Astrocyte (in vitro differentiated cells and primary cell): ENCODE results near the gene FETUB. TPM values are rescaled to one million over a fixed set of nuclear protein-coding genes. Genes with fewer than 3 reads are reported as not detected.

Experiments used
- DNase-seq: peaks from one replicate; pipeline ENCODE4 v3.0.0-alpha.2; 2010; ENCODE audit warnings: low read depth
- FAIRE-seq: peaks from 2 replicates; lab custom pipeline; 2011; peaks lifted over from hg19 to GRCh38; lab: Jason Lieb, UNC
- H2AFZ ChIP-seq: 2 replicates; pipeline ENCODE4 v1.6.0; 2012; ENCODE audit warnings: low read depth, low read length, inconsistent platforms
- H3K27ac ChIP-seq: 2 replicates; pipeline ENCODE4 v1.5.1; 2011; ENCODE audit warnings: low read depth, low read length, inconsistent platforms
- H3K27me3 ChIP-seq: 2 replicates; pipeline ENCODE4 v1.6.0; 2011; ENCODE audit warnings: low read length, inconsistent platforms; ENCODE audit not compliant: insufficient read depth
- H3K36me3 ChIP-seq: 2 replicates; pipeline ENCODE4 v1.5.1; 2011; ENCODE audit warnings: low read length, inconsistent platforms; ENCODE audit not compliant: insufficient read depth
- H3K4me1 ChIP-seq: 2 replicates; pipeline ENCODE4 v1.5.1; 2011; ENCODE audit warnings: low read length, inconsistent platforms; ENCODE audit not compliant: insufficient read depth
- H3K4me2 ChIP-seq: 2 replicates; pipeline ENCODE4 v1.6.0; 2012; ENCODE audit warnings: low read length, inconsistent platforms
- H3K4me3 ChIP-seq: 2 replicates; pipeline ENCODE4 v1.5.1; 2011; ENCODE audit warnings: low read depth, mild to moderate bottlenecking, low read length, inconsistent platforms; ENCODE audit not compliant: insufficient read depth
- H3K79me2 ChIP-seq: 2 replicates; pipeline ENCODE4 v1.6.0; 2012; ENCODE audit warnings: mild to moderate bottlenecking, low read length, inconsistent platforms; ENCODE audit not compliant: insufficient read depth
- H3K9ac ChIP-seq: 2 replicates; pipeline ENCODE4 v1.6.0; 2012; ENCODE audit warnings: mild to moderate bottlenecking, low read length, inconsistent platforms
- H3K9me3 ChIP-seq: 2 replicates; pipeline ENCODE4 v1.5.1; 2012; ENCODE audit warnings: low read depth, mild to moderate bottlenecking, low read length, inconsistent platforms; ENCODE audit not compliant: insufficient read depth
- H4K20me1 ChIP-seq: 2 replicates; pipeline ENCODE4 v1.6.0; 2012; ENCODE audit warnings: low read length, inconsistent platforms; ENCODE audit not compliant: insufficient read depth
- H3K27ac Mint-ChIP-seq: one replicate; pipeline ENCODE4 v1.8.0; 2021; ENCODE audit warnings: mild to moderate bottlenecking, mixed read lengths; ENCODE audit not compliant: unreplicated experiment
- H3K27me3 Mint-ChIP-seq: one replicate; pipeline ENCODE4 v1.8.0; 2021; ENCODE audit warnings: low read depth, mixed read lengths; ENCODE audit not compliant: unreplicated experiment
- H3K36me3 Mint-ChIP-seq: one replicate; pipeline ENCODE4 v1.8.0; 2021; ENCODE audit warnings: low read depth, mixed read lengths; ENCODE audit not compliant: unreplicated experiment
- H3K4me1 Mint-ChIP-seq: one replicate; pipeline ENCODE4 v1.8.0; 2021; ENCODE audit warnings: low read depth, mixed read lengths; ENCODE audit not compliant: unreplicated experiment
- H3K4me3 Mint-ChIP-seq: one replicate; pipeline ENCODE4 v1.8.0; 2021; ENCODE audit warnings: mild to moderate bottlenecking, moderate library complexity, mixed read lengths; ENCODE audit not compliant: unreplicated experiment
- H3K9me3 Mint-ChIP-seq: one replicate; pipeline ENCODE4 v1.8.0; 2021; ENCODE audit warnings: mild to moderate bottlenecking, mixed read lengths; ENCODE audit not compliant: unreplicated experiment
- CTCF ChIP-seq: IDR thresholded peaks from 2 replicates; pipeline ENCODE4 v1.5.1; 2011; ENCODE audit warnings: low read depth, mild to moderate bottlenecking, inconsistent platforms, low read length, moderate library complexity; ENCODE audit not compliant: insufficient read depth
- EZH2 ChIP-seq: IDR thresholded peaks from 2 replicates; pipeline ENCODE4 v1.6.1; 2012; ENCODE audit warnings: mild to moderate bottlenecking, low read length, inconsistent platforms; ENCODE audit not compliant: insufficient read depth
- total RNA-seq: library from RNA; stranded (reverse); gene quantifications from 2 replicates; pipeline ENCODE4 v1.2.1, GENCODE V29; 2021

Gene FETUB
- total RNA-seq, 1 donor from 2014 or later, result not detected

GRCh38 chr3:186638259-186638658, 1.9 kb upstream of the FETUB start:
- Mint-ChIP-seq H3K36me3 (no peaks in the 10 kb centered on the region), H3K4me3 (no peak overlapping the region), H3K27me3 (peaks cover 12% of the 10 kb centered on the region), H3K27ac (no peak overlapping the region), H3K9me3 (peaks cover 2% of the 10 kb centered on the region), H3K4me1 (peaks cover 10% of the 10 kb centered on the region)
- no peaks in the 10 kb centered on the region for H3K36me3 ChIP-seq
- no peaks in the 10 kb centered on the region for H3K79me2 ChIP-seq
- no peak for TF ChIP-seq EZH2
- TF ChIP-seq CTCF, result no peak
- no peak overlapping the region for H3K4me2 ChIP-seq
- peaks cover 6% of the 10 kb centered on the region for H3K4me1 ChIP-seq
- DNase-seq (no peak), FAIRE-seq (no peak)
- peaks cover 2% of the 10 kb centered on the region for H3K27me3 ChIP-seq
- H2AFZ ChIP-seq, result no peak overlapping the region
- H3K27ac ChIP-seq, result no peak overlapping the region
- no peaks in the 10 kb centered on the region for H3K9me3 ChIP-seq
- no peak overlapping the region for H3K9ac ChIP-seq
- H3K4me3 ChIP-seq, result no peak overlapping the region
- H4K20me1 ChIP-seq, result no peaks in the 10 kb centered on the region

GRCh38 chr3:186640473-186640818, 247 bp downstream of the FETUB start:
- H3K9ac ChIP-seq, result no peak overlapping the region
- peak overlapping the region; percentile 53 for H3K4me2 ChIP-seq
- no peaks in the 10 kb centered on the region for H3K36me3 ChIP-seq
- H3K9me3 Mint-ChIP-seq, result no peaks in the 10 kb centered on the region
- H3K27me3 ChIP-seq, result peaks cover 2% of the 10 kb centered on the region
- no peak for FAIRE-seq
- H3K4me1 ChIP-seq, result peaks cover 6% of the 10 kb centered on the region
- H3K27me3 Mint-ChIP-seq, result peaks cover 11% of the 10 kb centered on the region
- TF ChIP-seq EZH2 (no peak), CTCF (no peak)
- H3K4me3 Mint-ChIP-seq, result no peak overlapping the region
- no peak overlapping the region for H3K27ac Mint-ChIP-seq
- H3K36me3 Mint-ChIP-seq, result no peaks in the 10 kb centered on the region
- no peak overlapping the region for H3K4me3 ChIP-seq
- peak overlapping the region; percentile 9 for H2AFZ ChIP-seq
- H4K20me1 ChIP-seq, result no peaks in the 10 kb centered on the region
- H3K27ac ChIP-seq, result no peak overlapping the region
- DNase-seq, result peak; percentile 32
- H3K9me3 ChIP-seq, result no peaks in the 10 kb centered on the region
- H3K4me1 Mint-ChIP-seq, result peaks cover 10% of the 10 kb centered on the region
- H3K79me2 ChIP-seq, result no peaks in the 10 kb centered on the region

GRCh38 chr3:186640929-186641328, 730 bp downstream of the FETUB start:
- no peaks in the 10 kb centered on the region for H3K36me3 ChIP-seq
- H3K79me2 ChIP-seq, result no peaks in the 10 kb centered on the region
- H3K4me3 Mint-ChIP-seq, result no peak overlapping the region
- peak overlapping the region; percentile 53 for H3K4me2 ChIP-seq
- peaks cover 6% of the 10 kb centered on the region for H3K4me1 ChIP-seq
- no peaks in the 10 kb centered on the region for H3K36me3 Mint-ChIP-seq
- no peaks in the 10 kb centered on the region for H3K27me3 ChIP-seq
- H3K27ac Mint-ChIP-seq, result no peak overlapping the region
- H3K4me1 Mint-ChIP-seq, result peaks cover 10% of the 10 kb centered on the region
- H2AFZ ChIP-seq, result no peak overlapping the region
- no peaks in the 10 kb centered on the region for H4K20me1 ChIP-seq
- no peak overlapping the region for H3K9ac ChIP-seq
- H3K9me3 ChIP-seq, result no peaks in the 10 kb centered on the region
- DNase-seq (no peak), FAIRE-seq (no peak)
- H3K4me3 ChIP-seq, result no peak overlapping the region
- TF ChIP-seq CTCF, result no peak
- no peak for TF ChIP-seq EZH2
- peaks cover 8% of the 10 kb centered on the region for H3K27me3 Mint-ChIP-seq
- H3K27ac ChIP-seq, result no peak overlapping the region
- no peaks in the 10 kb centered on the region for H3K9me3 Mint-ChIP-seq
